H1 (cell line): ENCODE measurements around the gene TMEM258. TPM values are rescaled to one million over a fixed set of nuclear protein-coding genes. Genes with fewer than 3 reads are reported as not detected.

Experiments used
- CTCF ChIA-PET: fragments of 300-600 bp; sonication (Branson Sonifier 250); formaldehyde crosslinking; loops from one replicate; lab custom pipeline; 2021; ENCODE audit not compliant: partially characterized antibody; lab: Charles Lee
- POLR2A ChIA-PET: fragments of 300-600 bp; sonication (Branson Sonifier 250); formaldehyde crosslinking; loops from one replicate; lab custom pipeline; 2021; ENCODE audit warnings: inconsistent platforms; ENCODE audit not compliant: partially characterized antibody; lab: Charles Lee
- DNase-seq, 2 experiments: peaks; one replicate each; pipeline versions ENCODE4 v3.0.0 to v3.0.0-alpha.2; 2010 to 2022; ENCODE audit warnings: low spot score in 2 of 2, low read depth in 1 of 2, mixed read lengths in 1 of 2
- FAIRE-seq: peaks from 2 replicates; lab custom pipeline; 2011; peaks lifted over from hg19 to GRCh38; lab: Jason Lieb, UNC
- H2AFZ ChIP-seq: 2 replicates; pipeline ENCODE4 v1.8.1; 2012; ENCODE audit warnings: low read length, inconsistent platforms
- H2AK5ac ChIP-seq: 2 replicates; pipeline ENCODE4 v1.6.1; 2013; ENCODE audit warnings: low read depth, low read length
- H2BK120ac ChIP-seq: replicated peaks from 2 replicates; pipeline ENCODE3; 2013; ENCODE audit warnings: low read depth, low read length, inconsistent platforms
- H2BK12ac ChIP-seq: 2 replicates; pipeline ENCODE4 v1.6.1; 2013; ENCODE audit warnings: low read depth, low read length
- H2BK15ac ChIP-seq: 2 replicates; pipeline ENCODE4 v1.6.1; 2013; ENCODE audit warnings: low read length
- H2BK20ac ChIP-seq: 2 replicates; pipeline ENCODE4 v1.6.1; 2013; ENCODE audit warnings: low read length
- H2BK5ac ChIP-seq: 2 replicates; pipeline ENCODE4 v1.6.1; 2013; ENCODE audit warnings: low read depth, low read length
- H3K14ac ChIP-seq: 2 replicates; pipeline ENCODE4 v1.6.1; 2013; ENCODE audit warnings: inconsistent platforms; ENCODE audit not compliant: insufficient read length
- H3K18ac ChIP-seq: 2 replicates; pipeline ENCODE4 v1.6.1; 2013; ENCODE audit warnings: low read length; ENCODE audit errors: extremely low read depth
- H3K23ac ChIP-seq: 2 replicates; pipeline ENCODE4 v1.6.1; 2013; ENCODE audit warnings: inconsistent platforms; ENCODE audit not compliant: insufficient read length
- H3K23me2 ChIP-seq: 2 replicates; pipeline ENCODE4 v1.6.1; 2013; ENCODE audit warnings: low read depth, low read length
- H3K27ac ChIP-seq: 2 replicates; pipeline ENCODE4 v1.6.1; 2011; ENCODE audit warnings: low read depth, low read length, inconsistent platforms
- H3K27me3 ChIP-seq, 4 experiments: replicated peaks in 1 of 4; 1 replicate in 1 of 4; 2 replicates in 3 of 4; pipeline versions ENCODE4 v1.6.1 to v1.8.1; 2011 to 2013; ENCODE audit warnings: low read length in 3 of 4, mild to moderate bottlenecking in 3 of 4, inconsistent platforms in 2 of 4, mixed read lengths in 2 of 4, moderate library complexity in 1 of 4; ENCODE audit not compliant: control insufficient read depth in 3 of 4, insufficient read depth in 3 of 4; ENCODE audit errors: extremely low read depth in 1 of 4
- H3K36me3 ChIP-seq, 4 experiments: 2 replicates each; pipeline versions ENCODE4 v1.6.1 to v1.8.1; 2011 to 2013; ENCODE audit warnings: mild to moderate bottlenecking in 4 of 4, low read length in 3 of 4, moderate library complexity in 2 of 4, control low read depth in 1 of 4, inconsistent platforms in 1 of 4; ENCODE audit not compliant: insufficient read depth in 4 of 4, control insufficient read depth in 2 of 4
- H3K4ac ChIP-seq: replicated peaks from 2 replicates; pipeline ENCODE3; 2013; ENCODE audit warnings: low read length, low read depth, mixed read lengths, inconsistent platforms; ENCODE audit not compliant: insufficient read length
- H3K4me1 ChIP-seq, 4 experiments: replicated peaks in 1 of 4; 1 replicate in 1 of 4; 2 replicates in 3 of 4; pipeline versions ENCODE4 v1.6.1 to v1.8.1; 2011 to 2013; ENCODE audit warnings: low read length in 3 of 4, inconsistent platforms in 2 of 4, mixed read lengths in 1 of 4; ENCODE audit not compliant: insufficient read depth in 4 of 4, control insufficient read depth in 3 of 4
- H3K4me2 ChIP-seq, 2 experiments: 2 replicates each; pipeline versions ENCODE4 v1.6.1 to v1.8.1; 2011 to 2013; ENCODE audit warnings: low read depth in 2 of 2, low read length in 2 of 2, control low read depth in 1 of 2, inconsistent platforms in 1 of 2, mild to moderate bottlenecking in 1 of 2; ENCODE audit not compliant: insufficient read depth in 1 of 2
- H3K4me3 ChIP-seq, 4 experiments: fragments of 200-600, 300-600 bp in 1 of 4; sonication (generic), shearing (Covaris generic), sonication (Bioruptor Twin) in 1 of 4; 2 replicates each; pipeline versions ENCODE4 v1.5.1 to v1.8.1; 2011 to 2016; ENCODE audit warnings: low read length in 4 of 4, low read depth in 3 of 4, control low read depth in 2 of 4, inconsistent platforms in 2 of 4, mild to moderate bottlenecking in 2 of 4, mixed read lengths in 1 of 4, moderate library complexity in 1 of 4; ENCODE audit not compliant: insufficient read depth in 2 of 4; ENCODE audit errors: extremely low read depth in 1 of 4
- H3K56ac ChIP-seq: replicated peaks from 2 replicates; pipeline ENCODE3; 2013; ENCODE audit warnings: low read depth, mild to moderate bottlenecking, mixed read lengths, low read length, inconsistent platforms; ENCODE audit not compliant: insufficient read length
- H3K79me1 ChIP-seq: 2 replicates; pipeline ENCODE4 v1.6.1; 2013; ENCODE audit warnings: low read depth, low read length, control low read depth
- H3K79me2 ChIP-seq, 2 experiments: 2 replicates each; pipeline versions ENCODE4 v1.6.1 to v1.8.1; 2012 to 2013; ENCODE audit warnings: low read length in 2 of 2, mild to moderate bottlenecking in 2 of 2, inconsistent platforms in 1 of 2; ENCODE audit not compliant: insufficient read depth in 2 of 2, control insufficient read depth in 1 of 2
- H3K9ac ChIP-seq, 4 experiments: replicated peaks in 1 of 4; 1 replicate in 1 of 4; 2 replicates in 3 of 4; pipeline versions ENCODE4 v1.6.1 to v1.8.1; 2011 to 2013; ENCODE audit warnings: low read depth in 3 of 4, low read length in 3 of 4, control low read depth in 2 of 4, mild to moderate bottlenecking in 2 of 4, moderate library complexity in 2 of 4, inconsistent platforms in 1 of 4; ENCODE audit errors: extremely low read depth in 1 of 4
- H3K9me3 ChIP-seq, 2 experiments: 2 replicates each; pipeline versions ENCODE4 v1.6.1 to v1.8.1; 2012 to 2013; ENCODE audit warnings: mild to moderate bottlenecking in 2 of 2, moderate library complexity in 2 of 2, control low read depth in 1 of 2, inconsistent platforms in 1 of 2, low read depth in 1 of 2, low read length in 1 of 2, mixed read lengths in 1 of 2; ENCODE audit not compliant: insufficient read depth in 2 of 2
- H4K20me1 ChIP-seq, 2 experiments: replicated peaks in 1 of 2; 2 replicates each; pipeline versions ENCODE3 to v1.8.1; 2011 to 2013; ENCODE audit warnings: inconsistent platforms in 2 of 2, low read length in 2 of 2, mild to moderate bottlenecking in 1 of 2; ENCODE audit not compliant: insufficient read depth in 2 of 2, control insufficient read depth in 1 of 2
- H4K5ac ChIP-seq: 2 replicates; pipeline ENCODE4 v1.6.1; 2013; ENCODE audit warnings: low read length, low read depth, mixed read lengths, inconsistent platforms; ENCODE audit not compliant: insufficient read length
- H4K8ac ChIP-seq: 2 replicates; pipeline ENCODE4 v1.8.0; 2013; ENCODE audit warnings: mild to moderate bottlenecking, moderate library complexity, low read length, inconsistent platforms; ENCODE audit not compliant: insufficient read depth; ENCODE audit errors: extremely low read depth
- H4K91ac ChIP-seq: replicated peaks from 2 replicates; pipeline ENCODE3; 2013; ENCODE audit warnings: low read length, mixed read lengths, inconsistent platforms; ENCODE audit not compliant: insufficient read length
- SP4 ChIP-seq: IDR thresholded peaks from 2 replicates; pipeline ENCODE4 v1.6.1; 2012; ENCODE audit warnings: low read length, inconsistent platforms
- WGBS, 2 experiments: shearing (Covaris generic) in 1 of 2; methylation state at CpG; one replicate each; pipeline versions ENCODE4 v1.1.6 to v1.1.7; 2013 to 2015; ENCODE audit warnings: low lambda C conversion rate in 2 of 2, mixed read lengths in 2 of 2, inconsistent platforms in 1 of 2, low coverage in 1 of 2, missing lambda C conversion rate in 1 of 2; ENCODE audit not compliant: insufficient replicate concordance in 2 of 2, insufficient coverage in 1 of 2, insufficient read length in 1 of 2; ENCODE audit errors: extremely low coverage in 1 of 2, missing lambda C conversion rate in 1 of 2; 5-methylcytosine and 5-hydroxymethylcytosine counted together
- polyA plus RNA-seq, 7 experiments: library from polyadenylated mRNA; depleted of rRNA in 3 of 7; stranded (reverse) in 5 of 7; unstranded in 2 of 7; fragments of >200 nt in 5 of 7; fragments of 200-250 nt in 2 of 7; gene quantifications; 1 replicate in 5 of 7; 2 replicates in 1 of 7; 4 replicates in 1 of 7; pipeline versions ENCODE4 v1.2.1 to v1.2.3, GENCODE V29; 2011 to 2013; ENCODE audit warnings: missing spikeins in 2 of 7, mixed read lengths in 2 of 7
- total RNA-seq: library from RNA; stranded (reverse); fragmentation: NEBNext Ultra II Directional; extraction: Animal tissue kit (Norgen Biotek cat#: 25700); gene quantifications from 2 replicates; pipeline ENCODE4 v1.2.1, GENCODE V29; 2021
- TF ChIP-seq, protein P1 (sequence below), 3 experiments: IDR thresholded peaks; 1 replicate in 2 of 3; 2 replicates in 1 of 3; pipeline versions ENCODE4 v1.5.1 to v1.6.1; 2011; ENCODE audit warnings: low read length in 3 of 3, mild to moderate bottlenecking in 3 of 3, inconsistent platforms in 2 of 3, low read depth in 1 of 3, moderate library complexity in 1 of 3; ENCODE audit not compliant: insufficient read depth in 1 of 3; ENCODE audit errors: control extremely low read depth in 1 of 3

The TMEM258 gene
- total and polyA plus RNA-seq, 2 of the 8 experiments (the other 6 are each of a cell fraction or from before 2014, with no cell fraction given) = 186 to 759 TPM

DNA sequence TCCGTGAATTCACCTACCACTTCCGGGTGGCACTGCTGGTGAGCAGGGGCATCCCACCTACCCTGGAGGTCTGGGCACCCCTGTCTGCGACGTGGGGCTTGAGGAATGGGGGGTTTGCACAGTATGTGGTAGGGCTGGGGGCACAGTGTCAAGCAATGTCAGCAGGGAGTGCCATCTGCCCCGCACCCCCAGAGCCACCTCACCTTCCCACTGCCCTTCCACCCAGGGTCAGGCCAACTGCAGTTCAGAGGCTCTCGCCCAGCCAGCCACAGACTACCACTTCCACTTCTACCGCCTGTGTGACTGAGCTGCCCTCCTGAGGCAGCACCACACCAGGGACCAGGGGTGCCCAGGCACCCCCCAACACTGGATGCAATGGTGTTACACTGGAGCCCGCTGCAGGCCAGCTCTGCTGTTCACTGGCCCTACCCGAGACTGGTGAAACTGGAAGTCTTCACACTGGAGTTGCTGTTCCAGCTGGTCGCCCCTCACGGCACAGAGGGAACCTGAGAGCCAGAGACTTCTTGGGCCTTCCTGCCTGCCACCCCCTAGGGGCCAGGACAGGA, 6.5 kb downstream of the TMEM258 start:
- Histone ChIP-seq H2AK5ac (no peak overlapping the region), H3K9me3 (no peaks in the 10 kb centered on the region), H3K27me3 (no peaks in the 10 kb centered on the region), H3K4me2 (no peak overlapping the region), H3K4me1 (peaks cover 0 to 2% (median 0%) of the 10 kb centered on the region in 4 experiments; a peak in 2 of 7 replicates), H2BK12ac (no peak overlapping the region), H3K18ac (no peak overlapping the region), H3K9ac (no peak overlapping the region; a peak in 1 of 7 replicates), H3K79me1 (no peaks in the 10 kb centered on the region; the same call in 1 of the 2 replicates), H2BK5ac (no peak overlapping the region), H3K79me2 (0 out of 4 replicates have a peak, but pooled peaks cover 0 to under 1% of the 10 kb centered on the region in 2 experiments), H2BK20ac (no peak overlapping the region), H4K5ac (no peak overlapping the region), H2BK120ac (no peak overlapping the region), H3K56ac (no peak overlapping the region), H4K91ac (no peak overlapping the region), H3K36me3 (peaks cover 25 to 45% (median 33%) of the 10 kb centered on the region in 4 experiments; a peak in 7 of 8 replicates), H4K8ac (no peak overlapping the region), H2AFZ (no peak overlapping the region), H3K14ac (no peak overlapping the region)
- WGBS, 2 experiments = 94% methylated on average over 11 of the region's 11 CpGs; no CpG with 5 or more reads in 1 of the 2 experiments
- CTCF ChIA-PET = interaction anchor here (1.7 to 10.5 kb wide), 5 partner anchors 8 to 38 kb away, joined by 8 to 168 read pairs (median 26); no protein-coding TSS in a partner anchor
- no peak for DNase-seq
- POLR2A ChIA-PET = interaction anchor here (1.2 to 8.2 kb wide), 6 partner anchors 11 to 98 kb away, joined by 3 to 87 read pairs (median 8); no protein-coding TSS in a partner anchor
- TF ChIP-seq, protein P1, sequence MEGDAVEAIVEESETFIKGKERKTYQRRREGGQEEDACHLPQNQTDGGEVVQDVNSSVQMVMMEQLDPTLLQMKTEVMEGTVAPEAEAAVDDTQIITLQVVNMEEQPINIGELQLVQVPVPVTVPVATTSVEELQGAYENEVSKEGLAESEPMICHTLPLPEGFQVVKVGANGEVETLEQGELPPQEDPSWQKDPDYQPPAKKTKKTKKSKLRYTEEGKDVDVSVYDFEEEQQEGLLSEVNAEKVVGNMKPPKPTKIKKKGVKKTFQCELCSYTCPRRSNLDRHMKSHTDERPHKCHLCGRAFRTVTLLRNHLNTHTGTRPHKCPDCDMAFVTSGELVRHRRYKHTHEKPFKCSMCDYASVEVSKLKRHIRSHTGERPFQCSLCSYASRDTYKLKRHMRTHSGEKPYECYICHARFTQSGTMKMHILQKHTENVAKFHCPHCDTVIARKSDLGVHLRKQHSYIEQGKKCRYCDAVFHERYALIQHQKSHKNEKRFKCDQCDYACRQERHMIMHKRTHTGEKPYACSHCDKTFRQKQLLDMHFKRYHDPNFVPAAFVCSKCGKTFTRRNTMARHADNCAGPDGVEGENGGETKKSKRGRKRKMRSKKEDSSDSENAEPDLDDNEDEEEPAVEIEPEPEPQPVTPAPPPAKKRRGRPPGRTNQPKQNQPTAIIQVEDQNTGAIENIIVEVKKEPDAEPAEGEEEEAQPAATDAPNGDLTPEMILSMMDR (IDR thresholded peaks at IDR 0.05; ENCODE audit: control extremely low read depth in 1 of 3, insufficient read depth in 1 of 3, low read depth in 1 of 3, low read length in 3 of 3) = peak in 1 of 3 experiments; percentile 3; a peak in 1 of 4 replicates
- no peak for TF ChIP-seq SP4
- TF ChIP-seq, all 59 proteins: peak for 1
- no peak overlapping the region for H3K4me3 ChIP-seq
- no peak overlapping the region for H2BK15ac ChIP-seq
- no peak overlapping the region for H3K23ac ChIP-seq
- FAIRE-seq = no peak
- no peak overlapping the region for H3K4ac ChIP-seq
- H3K27ac ChIP-seq = no peak overlapping the region
- H3K23me2 ChIP-seq = no peaks in the 10 kb centered on the region
- H4K20me1 ChIP-seq = peaks cover 6 to 21% of the 10 kb centered on the region in 2 experiments
